ENCODE measurements around the gene CDC37L1. TPM values are rescaled to one million over a fixed set of nuclear protein-coding genes. Genes with fewer than 3 reads are reported as not detected.
"Not testable (repeated sequence)": the region's sequence is repeated elsewhere in the genome, so short reads cannot be mapped to it uniquely, and the experiment has no call there.

CDC37L1 gene
- total RNA-seq, 1 experiment from 2014 or later = 11.0 TPM

DNA sequence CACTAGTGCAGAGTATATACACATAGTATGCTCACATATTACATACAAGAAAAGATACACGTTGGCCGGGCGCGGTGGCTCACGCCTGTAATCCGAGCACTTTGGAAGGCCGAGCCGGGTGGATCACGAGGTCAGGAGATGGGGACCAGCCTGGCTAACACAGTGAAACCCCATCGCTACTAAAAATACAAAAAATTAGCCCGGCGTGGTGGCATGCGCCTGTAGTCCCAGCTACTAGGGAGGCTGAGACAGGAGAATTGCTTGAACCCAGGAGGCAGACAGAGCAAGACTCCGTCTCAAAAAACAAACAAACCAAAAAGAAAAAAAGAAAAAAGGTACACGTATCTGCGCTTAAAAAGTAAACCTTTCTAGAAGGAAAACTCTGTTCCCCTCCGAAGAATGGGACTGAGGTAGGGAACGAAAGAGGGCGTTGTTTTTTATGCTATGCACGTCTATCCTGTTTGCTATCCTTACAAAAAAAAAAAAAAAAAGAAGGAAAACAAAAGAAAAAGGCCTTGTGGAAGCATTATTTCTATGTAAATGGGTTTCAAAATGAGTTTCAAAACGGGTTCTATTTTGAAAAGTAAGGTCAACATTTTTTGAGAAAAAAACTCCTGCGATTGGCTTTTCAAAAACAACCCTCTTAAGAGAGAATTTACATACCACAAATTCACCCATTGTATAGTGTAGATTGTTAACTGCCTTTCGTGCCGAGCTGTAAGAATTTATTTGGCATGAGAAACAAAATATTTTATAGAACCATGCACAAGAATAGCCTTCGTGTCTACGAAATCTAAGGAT, 60.4 kb downstream of the CDC37L1 start:
- in situ Hi-C loops (cut with HindIII; ENCODE audit: low pct_unique_long_range_greater_than_20kb, low sequenced_read_pairs) = no loop called here
- DNase-seq (ENCODE audit: low read depth, low spot score) = peak; percentile 2

DNA sequence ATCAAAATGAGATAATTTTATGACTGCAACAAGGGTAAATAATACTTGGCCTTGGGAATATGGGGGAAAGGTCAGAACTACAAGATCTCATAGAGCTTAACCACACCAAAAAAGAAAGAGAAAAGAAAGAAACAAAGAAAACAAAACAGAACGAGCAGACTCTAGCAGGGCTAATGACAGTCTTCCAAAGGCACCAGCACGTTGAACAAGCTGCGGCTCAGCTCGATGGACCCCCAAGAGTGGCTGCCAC, 60.9 kb downstream of the CDC37L1 start:
- peak; percentile 2 for DNase-seq (ENCODE audit: low read depth, low spot score)
- in situ Hi-C loops (cut with HindIII; ENCODE audit: low pct_unique_long_range_greater_than_20kb, low sequenced_read_pairs) = no loop called here

DNA sequence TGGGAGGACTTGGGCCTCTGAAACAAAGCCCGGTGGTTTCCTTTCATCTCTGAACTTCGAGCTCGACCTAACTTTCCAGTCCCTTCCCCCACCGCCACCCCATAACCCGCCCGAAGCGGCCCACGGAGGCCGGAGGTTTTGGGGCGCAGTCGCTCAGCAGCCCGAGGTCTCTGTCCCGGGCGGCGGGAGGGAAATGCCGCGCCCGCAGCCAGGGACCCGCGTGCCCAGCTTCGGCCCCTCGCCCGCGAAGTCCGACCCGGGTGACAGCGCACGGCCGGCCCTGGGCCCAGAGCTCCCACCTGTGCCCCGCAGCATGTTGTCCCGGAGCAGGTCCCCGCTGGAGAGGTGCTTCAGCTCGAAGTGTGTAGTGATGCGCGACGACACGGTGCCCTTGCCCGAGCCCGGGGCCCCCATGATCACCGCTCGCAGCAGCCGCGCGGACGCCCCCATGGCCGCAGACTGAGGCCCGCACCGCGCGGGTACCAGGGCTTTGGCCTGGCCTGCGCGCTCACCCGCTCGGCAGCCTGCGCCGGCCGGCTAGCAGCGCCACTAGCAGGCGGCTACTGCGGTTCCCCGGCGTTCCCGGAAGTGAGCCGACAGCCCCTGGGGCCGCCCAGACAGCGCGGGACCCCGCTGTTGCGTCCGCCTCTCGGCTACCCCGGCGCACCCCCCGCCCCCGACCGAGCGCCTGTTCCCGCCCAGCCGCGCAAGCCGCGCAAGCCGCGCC, 61.4 kb downstream of the CDC37L1 start, which contains the start of gene AK3:
Gene AK3 (minus strand): TSS at position 565 of the 727 bp plus-strand sequence. CDS start 115 bp downstream, at position 450.
- DNase-seq (ENCODE audit: low read depth, low spot score) = peak; percentile 76
- in situ Hi-C loops (cut with HindIII; ENCODE audit: low pct_unique_long_range_greater_than_20kb, low sequenced_read_pairs) = no loop called here

DNA sequence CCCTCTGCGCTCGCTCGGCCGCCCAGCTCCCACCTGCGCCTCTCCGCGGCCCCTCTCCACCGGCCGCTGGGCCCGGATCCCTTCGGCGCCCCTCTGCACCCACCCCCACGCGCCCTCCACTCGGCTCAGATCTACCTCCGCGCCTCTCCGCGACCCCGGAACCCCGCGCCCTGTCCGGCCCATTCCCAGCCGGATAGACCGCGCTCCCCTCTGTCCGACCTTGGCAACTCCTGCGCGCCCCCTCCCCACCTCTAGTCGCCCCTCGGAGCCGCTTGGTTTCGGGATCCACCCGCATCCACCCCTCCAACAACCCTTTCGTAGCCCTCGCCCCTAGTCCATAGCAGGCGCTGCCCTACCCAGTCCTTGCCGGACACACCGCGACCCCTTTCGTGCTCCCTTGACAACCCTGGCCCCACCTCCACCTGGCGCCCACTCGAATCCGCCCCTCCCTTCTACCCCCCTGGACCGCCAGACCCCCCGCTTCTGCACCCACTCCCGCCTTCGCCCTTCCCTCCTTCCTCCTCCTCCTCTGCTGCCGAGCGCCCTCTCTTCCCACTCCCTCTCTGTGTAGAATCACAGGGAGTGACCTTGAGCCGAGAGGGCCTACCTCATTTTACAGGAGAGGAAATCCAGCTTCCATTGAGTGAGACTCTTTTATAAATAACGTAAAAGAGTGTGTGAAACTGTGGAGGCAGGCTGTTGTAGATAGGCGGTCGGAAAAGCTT, 62.2 kb downstream of the CDC37L1 start:
- peak; percentile 3 for DNase-seq (ENCODE audit: low read depth, low spot score)
- in situ Hi-C loops (cut with HindIII; ENCODE audit: low pct_unique_long_range_greater_than_20kb, low sequenced_read_pairs) = no loop called here

DNA sequence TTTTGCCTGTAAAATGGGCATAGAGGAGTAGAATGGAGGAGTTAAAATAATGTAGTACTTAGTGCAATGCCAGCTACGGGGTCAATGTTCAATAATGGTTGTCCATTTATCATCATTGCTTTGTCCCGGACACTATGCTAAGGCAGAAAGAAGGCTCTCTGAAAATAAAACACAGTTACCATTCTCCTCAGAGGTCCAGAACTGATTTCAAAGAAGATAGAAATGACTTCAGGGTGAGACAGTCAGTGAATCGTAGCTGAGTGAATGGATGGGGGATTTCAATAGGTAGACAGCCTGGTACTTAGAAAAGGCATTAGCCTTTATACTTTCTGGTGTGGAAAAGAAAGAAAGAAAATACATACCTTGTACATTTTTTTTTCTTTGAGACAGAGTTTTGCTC, 62.9 kb downstream of the CDC37L1 start:
- no peak for DNase-seq (ENCODE audit: low read depth, low spot score)
- in situ Hi-C loops (cut with HindIII; ENCODE audit: low pct_unique_long_range_greater_than_20kb, low sequenced_read_pairs) = no loop called here

DNA sequence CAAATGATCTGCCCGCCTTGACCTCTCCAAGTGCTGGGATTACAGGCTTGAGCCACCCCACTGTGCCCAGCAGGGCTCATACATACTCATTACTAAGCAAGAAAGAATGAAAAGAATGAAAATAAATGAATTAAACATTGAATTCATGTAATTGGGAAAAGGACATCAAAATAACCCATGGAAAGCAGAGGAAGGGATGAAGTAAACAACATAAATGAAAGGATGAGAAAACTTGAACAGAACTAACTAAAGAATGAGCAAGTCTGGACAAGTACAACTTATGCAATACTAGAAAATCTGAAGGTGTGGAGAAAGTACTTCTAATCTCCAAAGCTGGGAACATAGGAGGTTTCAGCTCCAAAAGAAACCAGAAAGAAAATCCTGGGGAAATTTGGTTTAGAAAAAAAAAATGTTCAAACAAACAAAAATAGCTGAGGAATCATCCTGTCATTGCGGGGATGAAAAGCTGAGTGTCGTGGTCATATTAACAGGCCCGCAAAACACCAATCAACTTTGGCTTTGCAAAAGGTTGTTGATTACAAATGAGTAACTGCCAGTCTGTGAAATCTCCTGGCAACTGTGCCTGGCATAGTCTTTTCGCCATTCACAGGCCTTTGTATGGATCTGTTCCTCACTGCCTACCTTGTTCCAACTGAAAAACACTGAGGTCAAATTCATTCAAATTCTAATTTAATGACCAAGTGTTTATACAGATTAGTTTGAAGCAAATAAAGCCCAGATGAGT, 63.9 kb downstream of the CDC37L1 start:
- in situ Hi-C loops (cut with HindIII; ENCODE audit: low pct_unique_long_range_greater_than_20kb, low sequenced_read_pairs) = no loop called here
- no peak for DNase-seq (ENCODE audit: low read depth, low spot score)

DNA sequence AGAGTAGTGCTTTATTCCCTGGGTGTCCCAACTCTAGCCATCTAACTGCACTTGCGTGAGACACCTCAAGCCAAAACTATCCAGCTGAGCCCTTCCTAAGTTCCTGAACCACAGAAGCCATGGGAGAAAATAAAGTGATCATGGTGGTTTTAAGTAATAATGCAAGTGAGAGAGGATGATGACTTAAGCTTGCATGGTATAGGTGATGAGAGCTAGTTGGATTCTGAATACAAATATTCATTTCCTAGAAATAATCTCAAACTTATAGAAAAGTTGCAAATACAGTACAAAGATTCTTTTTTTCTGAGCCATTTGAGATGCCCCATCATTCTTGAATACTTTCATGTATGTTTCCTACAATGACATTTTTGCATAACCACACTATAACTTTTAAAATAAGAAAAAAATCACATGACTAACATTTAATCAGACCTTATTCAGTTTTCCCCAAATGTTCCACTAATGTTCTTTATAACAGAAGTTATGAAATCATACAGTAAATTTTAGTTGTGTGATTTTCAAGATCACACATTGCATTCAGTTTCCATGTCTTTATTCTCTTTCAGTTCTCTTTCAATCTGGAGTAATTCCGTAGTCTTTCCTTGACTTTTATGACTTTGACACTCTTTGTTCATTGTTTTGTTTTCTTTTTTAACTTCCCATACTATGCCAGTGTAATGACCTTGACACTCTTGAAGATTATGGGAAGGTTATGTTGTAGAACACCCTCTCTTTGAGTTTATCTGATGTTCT, 67.1 kb downstream of the CDC37L1 start:
- in situ Hi-C loops (cut with HindIII; ENCODE audit: low pct_unique_long_range_greater_than_20kb, low sequenced_read_pairs) = no loop called here
- no peak for DNase-seq (ENCODE audit: low read depth, low spot score)

DNA sequence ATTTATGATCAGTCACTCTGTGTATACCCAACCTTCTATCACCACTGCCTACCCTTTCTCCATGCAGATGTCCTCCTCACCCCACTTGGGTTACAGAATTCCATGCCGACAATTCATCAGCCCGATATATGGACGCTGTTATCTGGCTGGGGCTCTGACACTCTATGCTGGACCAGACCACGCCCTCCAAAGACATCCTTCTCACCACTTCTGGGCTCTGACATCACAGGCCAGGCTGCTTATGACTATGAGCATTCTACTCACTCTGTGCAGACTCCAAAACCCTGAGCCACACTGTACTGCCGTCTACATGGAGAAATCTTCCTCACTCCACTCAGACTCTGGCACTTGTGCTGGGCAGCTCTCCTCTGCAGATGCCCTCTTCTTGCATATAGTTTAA, 69.2 kb downstream of the CDC37L1 start:
- peak; percentile 40 for DNase-seq (ENCODE audit: low read depth, low spot score)
- in situ Hi-C loops (cut with HindIII; ENCODE audit: low pct_unique_long_range_greater_than_20kb, low sequenced_read_pairs) = no loop called here

DNA sequence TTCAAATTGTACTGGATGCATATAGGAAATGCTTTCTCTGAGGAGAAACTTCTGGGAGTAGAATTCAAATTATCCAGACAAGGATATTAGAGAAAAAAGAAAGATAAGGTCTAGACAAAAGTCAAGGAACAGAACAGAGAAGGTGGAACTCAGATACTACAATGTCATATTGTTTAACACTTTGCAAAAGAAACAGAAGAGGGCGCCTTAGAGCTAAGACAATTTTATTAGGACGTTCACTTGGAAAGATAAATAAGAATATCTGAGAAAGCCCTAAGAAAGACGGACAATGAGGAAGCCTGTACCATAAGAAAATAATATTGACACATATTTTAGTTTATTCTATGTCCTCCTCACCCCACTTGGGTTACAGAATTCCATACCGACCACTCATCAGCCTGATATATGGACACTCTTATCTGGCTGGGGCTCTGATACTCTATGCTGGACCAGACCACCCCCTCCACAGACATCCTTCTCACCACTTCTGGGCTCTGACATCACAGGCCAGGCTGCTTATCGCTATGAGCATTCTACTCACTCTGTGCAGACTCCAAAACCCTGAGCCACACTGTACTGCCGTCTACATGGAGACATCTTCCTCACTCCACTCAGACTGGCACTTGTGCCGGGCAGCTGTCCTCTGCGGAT, 70.8 kb downstream of the CDC37L1 start:
- DNase-seq (ENCODE audit: low read depth, low spot score) = peak; percentile 53
- in situ Hi-C loops (cut with HindIII; ENCODE audit: low pct_unique_long_range_greater_than_20kb, low sequenced_read_pairs) = no loop called here

DNA sequence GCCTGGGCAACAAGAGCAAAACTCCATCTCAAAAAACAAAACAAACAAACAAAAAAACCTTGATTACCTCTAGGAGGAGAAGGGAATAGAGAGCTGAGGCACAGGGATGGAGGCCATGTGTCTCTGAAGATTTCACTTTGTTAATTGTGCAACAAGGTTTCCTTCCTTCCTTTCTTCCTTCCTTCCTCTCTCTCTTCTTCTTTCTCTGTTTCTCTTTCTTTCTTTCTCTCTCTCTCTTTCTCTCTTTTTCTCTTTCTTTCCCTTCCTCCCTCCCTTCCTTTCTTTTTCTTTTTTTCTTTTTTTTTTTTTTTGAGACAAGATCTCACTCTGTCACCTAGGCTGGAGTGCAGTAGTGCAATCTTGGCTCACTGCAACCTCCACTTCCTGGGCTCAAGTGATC, 75.2 kb downstream of the CDC37L1 start:
- in situ Hi-C loops (cut with HindIII; ENCODE audit: low pct_unique_long_range_greater_than_20kb, low sequenced_read_pairs); DNase-seq (ENCODE audit: low read depth, low spot score): not testable (repeated sequence)

DNA sequence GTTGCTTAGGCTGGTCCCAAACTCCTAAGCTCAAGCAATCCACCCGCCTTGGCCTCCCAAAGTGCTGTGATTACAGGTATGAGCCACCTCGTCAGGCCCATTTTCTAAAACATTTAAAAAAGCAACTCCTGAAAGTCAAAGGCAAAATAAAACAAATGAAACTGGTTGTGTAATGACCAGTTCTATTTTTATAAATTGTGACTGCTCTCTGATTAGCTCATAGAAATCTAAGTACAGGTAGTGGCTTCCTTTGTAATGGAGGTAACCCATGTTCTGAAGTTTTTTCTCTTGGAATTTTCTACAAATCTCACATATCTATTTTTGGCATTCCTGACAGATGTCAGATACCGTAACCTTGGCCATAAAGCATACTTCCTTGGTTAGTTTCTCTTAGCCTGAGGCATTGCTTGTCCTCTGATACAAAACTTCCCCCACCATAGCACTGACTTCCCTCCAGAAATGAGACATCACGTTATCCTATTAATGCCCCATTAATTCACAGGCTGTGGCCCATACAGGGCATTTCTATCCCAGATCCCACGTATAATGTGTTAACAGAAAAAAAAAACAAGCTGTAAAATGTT, 75.7 kb downstream of the CDC37L1 start:
- DNase-seq (ENCODE audit: low read depth, low spot score) = no peak
- in situ Hi-C loops (cut with HindIII; ENCODE audit: low pct_unique_long_range_greater_than_20kb, low sequenced_read_pairs) = no loop called here

DNA sequence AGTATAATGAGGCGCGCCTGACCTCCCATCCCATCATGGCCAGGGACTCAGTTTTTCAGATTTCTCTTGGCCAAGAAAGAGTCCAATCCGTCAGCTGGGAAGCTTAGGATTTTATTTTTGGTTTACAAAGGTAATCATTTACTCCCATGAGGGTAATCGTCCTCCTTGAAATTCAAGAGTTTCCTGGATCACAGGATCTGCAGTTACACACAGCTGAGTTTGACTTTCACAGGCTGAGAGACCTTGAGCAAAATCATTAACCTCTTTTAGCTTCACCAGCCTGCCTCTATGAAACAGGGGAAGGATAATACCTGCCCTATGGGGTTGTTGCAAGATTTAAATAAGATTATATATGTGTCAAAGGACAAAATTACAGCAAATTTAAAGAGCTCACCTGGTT, 77.1 kb downstream of the CDC37L1 start:
- in situ Hi-C loops (cut with HindIII; ENCODE audit: low pct_unique_long_range_greater_than_20kb, low sequenced_read_pairs) = no loop called here
- no peak for DNase-seq (ENCODE audit: low read depth, low spot score)

Other genes starting within 250 kb of the CDC37L1 start
- 1.4 and 1.6 TPM in 2 replicates for gene SLC1A1, start 189.1 kb upstream of the CDC37L1 start, total RNA-seq (2014; rRNA removed; shearing (Covaris generic))
- gene PLPP6, start 17.3 kb upstream of the CDC37L1 start, total RNA-seq (2014; rRNA removed; shearing (Covaris generic)) = 6.4 and 9.0 TPM in 2 replicates
- gene SPATA6L, start 13.1 kb upstream of the CDC37L1 start, total RNA-seq (2014; rRNA removed; shearing (Covaris generic)) = 0.08 and 1.3 TPM in 2 replicates
- 42.5 and 45.3 TPM in 2 replicates for gene AK3, start 61.6 kb downstream of the CDC37L1 start, total RNA-seq (2014; rRNA removed; shearing (Covaris generic))
- 17.6 and 21.5 TPM in 2 replicates for gene RCL1, start 113.4 kb downstream of the CDC37L1 start, total RNA-seq (2014; rRNA removed; shearing (Covaris generic))